Measurements from ENCODE around the gene HIPK2. TPM values are rescaled to one million over a fixed set of nuclear protein-coding genes. Genes with fewer than 3 reads are reported as not detected.
"Not testable (repeated sequence)": the region's sequence is repeated elsewhere in the genome, so short reads cannot be mapped to it uniquely, and the experiment has no call there.

The HIPK2 gene
- total and polyA plus RNA-seq, 2 donors = 8.5 to 9.8 TPM

DNA sequence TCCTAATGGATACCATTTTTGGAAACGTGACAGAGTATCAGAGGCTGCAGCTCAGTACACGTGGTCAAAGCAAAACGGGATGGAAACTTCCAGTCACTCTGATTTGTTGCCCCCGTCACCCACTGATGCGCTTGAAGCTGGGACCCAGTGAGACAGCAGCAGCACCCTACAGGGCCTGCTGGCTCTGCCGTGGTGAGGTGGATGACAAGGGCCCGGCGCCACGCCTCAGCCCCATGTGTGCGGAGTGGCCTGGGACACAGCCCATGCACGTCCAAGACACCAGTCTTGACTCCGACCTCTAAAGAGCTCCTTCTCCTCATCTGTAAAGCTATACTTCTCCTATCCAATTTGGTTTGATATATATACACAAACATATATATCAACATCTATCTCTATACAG lies 215.3 kb downstream of the HIPK2 start:
- H3K4me3 ChIP-seq (ENCODE audit: low read depth, low read length) = no peak overlapping the region
- no peaks in the 10 kb centered on the region for H3K4me1 ChIP-seq (ENCODE audit: insufficient read depth)
- no peak for DNase-seq (ENCODE audit: extremely low spot score)
- WGBS = 87% methylated on average over 12 of the region's 12 CpGs
- H3K27ac ChIP-seq (ENCODE audit: low read depth) = no peak overlapping the region
- no peaks in the 10 kb centered on the region for H3K36me3 ChIP-seq (ENCODE audit: insufficient read depth)

DNA sequence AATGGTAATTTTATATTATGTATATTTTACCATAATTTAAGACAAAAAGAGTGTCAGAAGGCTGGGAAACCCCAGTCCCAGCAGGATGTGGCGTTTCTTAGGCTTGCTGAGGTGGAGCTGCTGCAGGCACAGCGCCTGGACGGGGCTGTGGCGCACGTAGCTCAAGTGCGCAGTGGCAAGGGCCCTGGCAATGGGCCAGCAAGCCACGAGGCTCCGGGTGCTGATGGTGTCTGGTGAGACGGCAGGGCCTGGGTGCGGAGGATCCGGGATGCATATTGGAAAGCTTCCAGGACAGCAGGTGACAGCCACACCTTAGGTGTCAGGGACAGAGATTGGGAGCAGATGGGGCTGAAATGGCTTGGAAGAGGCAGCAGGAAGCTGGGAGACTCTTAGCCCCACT lies 217.1 kb downstream of the HIPK2 start:
- Histone ChIP-seq H3K4me3 (ENCODE audit: low read depth, low read length) (no peak overlapping the region), H3K36me3 (ENCODE audit: insufficient read depth) (no peaks in the 10 kb centered on the region), H3K4me1 (ENCODE audit: insufficient read depth) (no peaks in the 10 kb centered on the region), H3K27ac (ENCODE audit: low read depth) (no peak overlapping the region)
- DNase-seq (ENCODE audit: extremely low spot score) = no peak
- 87% methylated on average over 11 of the region's 11 CpGs for whole genome bisulfite sequencing

DNA sequence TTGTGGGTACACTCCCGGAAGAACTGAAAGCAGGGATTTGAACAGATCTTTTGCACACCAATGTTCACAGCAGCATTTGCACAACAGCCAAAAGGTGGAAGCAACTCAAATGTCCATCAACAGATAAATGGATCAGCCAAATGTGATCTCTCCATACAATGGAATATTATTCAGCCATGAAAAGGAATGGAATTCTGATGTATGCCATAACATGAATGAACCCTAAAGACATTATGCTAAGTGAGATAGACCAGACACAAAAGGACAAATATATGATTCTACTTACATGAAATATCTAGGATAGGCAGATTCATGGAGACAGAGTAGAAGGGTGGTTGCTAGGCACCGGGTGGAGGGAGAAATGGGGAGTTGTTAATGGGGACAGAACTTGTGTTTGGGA lies 217.6 kb downstream of the HIPK2 start:
- no peaks in the 10 kb centered on the region for H3K4me1 ChIP-seq (ENCODE audit: insufficient read depth)
- H3K4me3 ChIP-seq (ENCODE audit: low read depth, low read length) = no peak overlapping the region
- no peak overlapping the region for H3K27ac ChIP-seq (ENCODE audit: low read depth)
- WGBS = 93% methylated on average over 2 of the region's 2 CpGs
- H3K36me3 ChIP-seq (ENCODE audit: insufficient read depth) = no peaks in the 10 kb centered on the region
- no peak for DNase-seq (ENCODE audit: extremely low spot score)

DNA sequence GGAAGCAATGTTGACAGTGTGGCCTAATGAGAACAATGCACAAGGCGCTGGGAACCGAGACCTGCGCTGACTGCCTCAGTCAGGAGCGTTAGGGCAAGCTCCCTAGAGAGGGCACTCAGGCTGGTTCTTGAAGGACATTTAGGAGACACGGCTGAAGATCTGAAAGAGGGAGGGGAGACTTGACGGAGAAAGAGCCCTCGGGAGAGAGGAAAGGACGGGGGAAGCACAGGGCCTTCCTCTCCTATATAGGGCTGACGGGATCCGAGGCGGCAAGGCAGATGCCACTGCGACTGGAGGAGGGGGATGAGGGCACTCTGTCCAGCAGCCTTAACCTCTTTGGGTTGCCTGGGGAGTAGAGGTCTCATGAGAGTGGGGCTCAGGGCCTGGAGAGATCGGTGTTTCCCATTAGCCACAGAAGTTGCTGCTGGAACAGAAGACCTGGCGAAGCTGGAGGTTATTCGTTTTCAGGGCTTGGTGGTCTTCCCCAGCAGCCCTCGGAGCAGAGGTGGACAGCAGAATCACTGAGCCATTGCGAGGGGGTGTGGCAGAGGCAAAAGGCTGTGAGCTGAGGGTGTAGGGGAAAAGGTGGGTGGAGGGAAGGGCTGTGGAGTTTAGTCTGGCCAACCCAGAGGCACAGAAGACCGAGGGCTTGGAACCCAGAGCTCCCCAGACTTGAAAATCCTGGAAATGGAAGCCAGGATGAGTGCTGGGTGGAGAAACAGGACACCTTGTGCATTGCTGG lies 218.3 kb downstream of the HIPK2 start:
- Histone ChIP-seq H3K4me3 (ENCODE audit: low read depth, low read length) (no peak overlapping the region), H3K4me1 (ENCODE audit: insufficient read depth) (no peaks in the 10 kb centered on the region), H3K36me3 (ENCODE audit: insufficient read depth) (no peaks in the 10 kb centered on the region), H3K27ac (ENCODE audit: low read depth) (no peak overlapping the region)
- WGBS = 78% methylated on average over 18 of the region's 18 CpGs
- no peak for DNase-seq (ENCODE audit: extremely low spot score)

DNA sequence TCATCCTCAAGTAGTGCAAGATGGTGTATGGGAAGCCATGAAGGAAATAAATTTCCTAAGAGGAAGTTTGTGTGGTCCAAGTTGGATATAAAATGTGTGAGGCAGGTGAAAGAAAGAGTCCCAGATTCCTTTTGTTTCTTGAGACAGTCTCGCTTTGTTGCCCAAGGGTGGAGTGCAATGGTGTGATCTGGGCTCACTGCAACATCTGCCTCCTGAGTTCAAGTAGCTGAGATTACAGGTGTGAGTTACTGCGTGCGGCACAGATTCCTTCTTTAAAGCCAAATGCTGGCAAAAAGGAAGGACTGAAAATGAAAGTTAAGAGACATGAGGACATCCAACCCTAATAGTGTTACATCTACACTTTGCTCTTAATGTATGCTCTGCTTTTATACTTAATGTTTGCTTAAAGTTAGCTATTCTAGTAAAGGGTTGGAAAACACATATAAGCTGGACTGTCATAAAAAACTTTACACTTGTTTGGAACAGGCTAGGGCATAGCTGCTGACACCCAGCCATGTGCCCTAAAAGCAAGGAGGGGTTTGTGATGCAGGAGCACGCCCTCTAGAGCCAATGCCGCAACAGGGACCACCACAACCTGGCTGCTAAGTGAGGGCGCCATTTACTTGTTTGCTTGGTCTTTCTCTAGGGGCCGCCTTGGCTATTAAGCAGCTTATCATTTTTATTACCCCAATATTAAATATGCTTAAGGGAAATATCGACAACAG lies 219.8 kb downstream of the HIPK2 start:
- Histone ChIP-seq H3K36me3 (ENCODE audit: insufficient read depth) (no peaks in the 10 kb centered on the region), H3K27ac (ENCODE audit: low read depth) (no peak overlapping the region), H3K4me1 (ENCODE audit: insufficient read depth) (no peaks in the 10 kb centered on the region), H3K4me3 (ENCODE audit: low read depth, low read length) (no peak overlapping the region)
- 69% methylated on average over 8 of the region's 8 CpGs for WGBS
- no peak for DNase-seq (ENCODE audit: extremely low spot score)

DNA sequence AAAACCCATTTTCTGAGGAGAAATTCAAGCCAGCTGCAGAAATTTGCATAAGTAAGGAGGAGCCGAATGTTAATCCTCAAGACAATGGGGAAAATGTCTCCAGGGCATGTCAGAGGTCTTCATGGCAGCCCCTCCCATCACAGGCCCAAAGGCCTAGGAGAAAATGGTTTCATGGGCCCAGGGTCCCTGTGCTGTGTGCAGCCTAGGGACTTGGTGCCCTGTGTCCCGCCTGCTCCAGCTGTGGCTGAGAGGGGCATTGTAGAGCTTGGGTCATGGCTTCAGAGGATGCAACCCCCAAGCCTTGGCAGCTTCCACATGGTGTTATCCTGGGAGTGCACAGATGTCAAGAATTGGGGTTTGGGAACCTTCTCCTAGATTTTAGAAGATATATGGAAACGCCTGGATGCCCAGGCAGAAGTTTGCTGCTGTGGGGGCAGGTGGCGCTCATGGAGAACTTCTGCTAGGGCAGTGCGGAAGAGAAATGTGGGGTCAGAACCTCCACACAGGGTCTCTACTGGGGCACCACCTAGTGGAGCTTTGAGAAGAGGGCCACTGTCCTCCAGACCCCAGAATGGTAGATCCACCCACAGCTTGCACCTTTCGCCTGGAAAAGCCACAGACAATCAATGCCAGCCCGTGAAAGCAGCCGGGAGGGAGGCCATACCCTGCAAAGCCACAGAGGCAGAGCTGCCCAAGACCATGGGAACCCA lies 223.7 kb downstream of the HIPK2 start:
- not testable (repeated sequence) for H3K4me1 ChIP-seq (ENCODE audit: insufficient read depth); H3K36me3 ChIP-seq (ENCODE audit: insufficient read depth); DNase-seq (ENCODE audit: extremely low spot score); H3K4me3 ChIP-seq (ENCODE audit: low read depth, low read length); H3K27ac ChIP-seq (ENCODE audit: low read depth)
- WGBS = 94% methylated on average over 8 of the region's 8 CpGs

DNA sequence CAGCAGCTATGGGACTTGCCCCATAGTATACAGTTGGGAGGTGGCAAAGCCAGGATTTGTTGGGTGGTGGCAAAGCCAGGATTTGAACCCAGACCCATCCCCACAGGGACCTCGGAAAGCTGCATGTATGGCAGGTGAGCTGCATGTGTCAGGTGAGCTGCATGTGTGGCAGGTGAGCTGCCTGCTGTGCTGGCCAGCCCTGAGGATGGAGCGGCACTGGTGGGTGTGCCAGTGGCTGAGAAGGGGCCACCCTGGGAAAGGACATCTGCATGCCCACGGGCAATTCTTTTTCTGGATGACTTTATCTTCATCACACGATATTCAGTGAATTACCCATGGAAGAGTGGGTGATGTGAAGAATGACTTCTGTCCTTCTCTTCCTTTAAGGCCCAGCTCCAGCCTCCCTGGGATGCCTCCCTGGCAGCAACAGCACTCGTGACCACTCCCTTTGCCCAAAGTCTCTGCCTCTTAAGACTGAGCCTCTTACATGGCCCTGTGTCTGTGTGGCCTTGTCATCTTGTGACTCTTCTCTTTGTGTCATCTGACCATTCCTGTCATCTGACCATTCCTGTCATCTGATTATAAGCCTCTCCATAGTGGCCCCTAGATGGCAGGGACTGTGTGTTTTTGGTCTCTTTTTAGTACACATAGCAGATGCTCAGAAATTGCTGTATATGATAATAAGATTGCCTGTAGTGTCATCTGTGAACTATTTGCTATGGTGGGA lies 229.3 kb downstream of the HIPK2 start:
- H3K27ac ChIP-seq (ENCODE audit: low read depth) = no peak overlapping the region
- DNase-seq (ENCODE audit: extremely low spot score) = no peak
- H3K4me1 ChIP-seq (ENCODE audit: insufficient read depth) = no peaks in the 10 kb centered on the region
- no peak overlapping the region for H3K4me3 ChIP-seq (ENCODE audit: low read depth, low read length)
- 90% methylated on average over 5 of the region's 5 CpGs for WGBS
- H3K36me3 ChIP-seq (ENCODE audit: insufficient read depth) = no peaks in the 10 kb centered on the region

DNA sequence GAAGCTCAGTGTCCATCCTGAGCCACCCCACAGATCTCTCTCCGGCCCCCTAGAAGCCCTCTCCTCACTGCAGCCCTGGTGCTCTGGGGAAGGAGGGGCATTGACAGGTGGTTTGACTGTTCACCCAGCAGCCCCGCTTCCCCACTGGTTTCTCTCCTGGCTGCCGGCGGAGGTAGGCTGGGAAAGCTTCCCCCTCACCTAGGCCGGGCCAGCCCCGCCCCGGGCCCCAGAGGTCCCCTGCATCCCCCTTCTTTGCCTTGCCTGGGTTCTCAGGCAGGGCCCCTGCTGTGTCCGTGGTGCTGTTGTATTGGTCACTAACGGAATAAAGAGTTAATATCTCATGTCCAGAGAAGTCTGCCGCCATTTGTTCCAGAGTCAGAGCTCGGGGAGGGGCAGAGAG lies 233.2 kb downstream of the HIPK2 start:
- Histone ChIP-seq H3K36me3 (ENCODE audit: insufficient read depth) (no peaks in the 10 kb centered on the region), H3K27ac (ENCODE audit: low read depth) (no peak overlapping the region), H3K4me1 (ENCODE audit: insufficient read depth) (no peaks in the 10 kb centered on the region), H3K4me3 (ENCODE audit: low read depth, low read length) (no peak overlapping the region)
- 92% methylated on average over 11 of the region's 11 CpGs for WGBS
- no peak for DNase-seq (ENCODE audit: extremely low spot score)

DNA sequence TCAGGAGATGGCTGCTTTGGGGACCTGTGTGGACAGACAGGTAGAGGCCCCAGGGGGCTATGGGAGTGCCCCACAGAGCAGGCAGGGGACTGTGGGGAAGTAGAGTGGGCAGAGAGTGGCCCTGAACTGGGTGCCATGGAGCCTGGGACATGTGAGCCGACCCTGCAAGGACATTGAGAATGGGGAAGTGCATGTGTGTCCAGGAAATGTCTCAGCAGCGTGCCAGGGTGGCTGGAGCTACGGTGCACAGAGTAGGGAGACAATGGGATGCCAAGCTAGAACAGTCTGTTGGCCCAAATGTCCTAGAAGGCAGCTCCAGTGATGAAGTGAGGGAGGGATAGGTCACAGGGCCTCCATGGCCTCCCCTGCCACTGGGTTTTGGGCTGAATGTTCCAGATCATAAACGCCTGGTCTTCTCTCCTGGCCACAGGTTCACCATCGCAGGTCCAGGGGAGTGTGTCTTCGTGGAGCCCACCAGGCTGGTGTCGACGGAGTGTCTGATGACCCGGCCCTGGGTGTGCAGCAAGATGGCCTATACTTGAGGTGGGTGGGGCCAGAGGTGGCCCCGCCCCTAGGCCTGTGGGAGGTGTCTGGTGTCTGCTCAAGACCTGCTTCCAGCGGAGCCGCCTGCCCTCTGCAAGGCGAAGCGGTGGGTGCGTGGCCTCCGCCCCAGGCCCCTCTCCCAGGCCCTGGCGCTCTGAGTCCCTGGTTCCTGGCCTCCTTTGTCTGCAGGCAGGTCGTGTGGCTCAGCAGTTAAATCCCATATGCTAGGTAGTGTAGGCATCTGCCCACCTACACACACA lies 233.8 kb downstream of the HIPK2 start:
- 91% methylated on average over 18 of the region's 18 CpGs for WGBS
- no peak for DNase-seq (ENCODE audit: extremely low spot score)
- Histone ChIP-seq H3K36me3 (ENCODE audit: insufficient read depth) (no peaks in the 10 kb centered on the region), H3K4me1 (ENCODE audit: insufficient read depth) (no peaks in the 10 kb centered on the region), H3K27ac (ENCODE audit: low read depth) (no peak overlapping the region), H3K4me3 (ENCODE audit: low read depth, low read length) (no peak overlapping the region)

DNA sequence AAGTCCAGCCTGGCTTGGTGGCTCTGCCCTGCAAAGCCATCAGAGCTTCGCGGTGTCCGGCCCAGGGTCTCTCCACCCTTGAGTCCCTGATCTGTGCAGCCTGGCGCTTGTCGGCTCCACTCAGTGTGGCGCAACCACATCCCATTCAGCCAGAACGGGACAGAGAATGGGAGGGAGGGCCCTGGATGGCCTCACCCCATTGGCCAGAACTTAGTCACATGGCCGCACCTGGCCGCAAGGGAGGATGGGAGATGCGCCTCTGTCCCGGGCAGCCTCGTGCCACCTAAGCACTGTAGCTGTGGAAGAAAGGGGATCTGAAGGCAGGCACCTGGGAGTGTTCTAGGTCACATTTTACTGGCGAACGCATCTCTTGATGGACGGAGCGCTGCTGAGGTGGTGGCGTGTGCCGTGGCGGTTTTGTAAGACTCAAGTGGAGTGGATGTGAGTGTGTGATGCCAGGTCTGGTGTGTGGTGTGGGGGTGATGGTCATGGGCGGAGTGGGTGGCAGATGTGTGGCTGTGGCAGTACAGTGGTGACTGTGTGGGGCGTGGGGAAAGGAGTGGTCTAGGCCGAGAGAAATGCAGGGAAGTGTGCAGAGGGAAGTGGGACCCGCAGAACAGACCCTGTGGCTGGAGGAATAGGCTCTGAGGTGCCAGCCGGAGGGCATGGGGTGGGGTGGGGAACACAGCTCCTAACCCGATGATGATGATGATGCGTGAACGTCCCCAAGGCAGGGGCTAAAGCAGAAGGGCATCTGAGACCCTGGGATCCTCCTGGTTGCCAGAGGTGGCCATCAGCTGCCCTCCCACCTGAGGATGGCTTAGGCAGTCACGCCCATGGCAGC lies 235.3 kb downstream of the HIPK2 start:
- Histone ChIP-seq H3K4me1 (ENCODE audit: insufficient read depth) (no peaks in the 10 kb centered on the region), H3K4me3 (ENCODE audit: low read depth, low read length) (no peak overlapping the region), H3K27ac (ENCODE audit: low read depth) (no peak overlapping the region), H3K36me3 (ENCODE audit: insufficient read depth) (no peaks in the 10 kb centered on the region)
- WGBS = 95% methylated on average over 28 of the region's 28 CpGs
- DNase-seq (ENCODE audit: extremely low spot score) = no peak

DNA sequence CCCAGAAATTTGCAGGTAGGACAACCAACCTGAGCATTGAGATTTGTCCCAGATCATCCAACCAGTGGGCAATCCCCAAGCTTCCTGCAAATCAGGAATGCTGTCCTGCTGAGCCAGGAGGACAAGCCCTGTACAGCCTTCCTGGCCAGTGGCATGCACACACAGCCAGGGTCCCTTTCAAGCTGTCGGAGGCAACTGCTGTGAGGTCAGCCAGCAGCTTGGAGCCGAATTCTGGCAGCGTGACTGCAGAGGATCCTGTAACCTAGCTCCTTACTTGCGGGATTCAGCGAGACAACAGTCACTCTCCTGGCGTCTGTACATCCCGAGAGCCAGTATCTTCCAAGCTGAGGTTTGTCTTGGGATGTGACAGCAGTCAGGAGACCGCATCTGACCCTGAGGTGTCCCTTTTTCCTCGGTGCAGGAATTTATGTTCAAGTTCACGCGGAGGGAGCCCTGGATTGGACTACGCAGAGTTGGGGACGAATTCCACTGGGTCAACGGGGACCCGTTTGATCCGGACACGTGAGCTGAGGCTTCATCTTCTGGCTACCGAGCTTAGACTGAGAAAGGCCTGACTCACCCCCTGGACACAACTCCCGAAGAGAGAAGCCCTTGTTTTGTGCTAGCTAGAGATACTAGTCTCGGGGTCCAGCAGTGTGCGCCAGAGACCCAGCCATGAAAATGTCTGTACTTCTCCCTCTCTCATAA lies 236.0 kb downstream of the HIPK2 start:
- 60% methylated on average over 21 of the region's 21 CpGs for WGBS
- peaks cover 2% of the 10 kb centered on the region for H3K4me1 ChIP-seq (ENCODE audit: insufficient read depth)
- DNase-seq (ENCODE audit: extremely low spot score) = no peak
- H3K4me3 ChIP-seq (ENCODE audit: low read depth, low read length) = no peak overlapping the region
- no peaks in the 10 kb centered on the region for H3K36me3 ChIP-seq (ENCODE audit: insufficient read depth)
- no peak overlapping the region for H3K27ac ChIP-seq (ENCODE audit: low read depth)

DNA sequence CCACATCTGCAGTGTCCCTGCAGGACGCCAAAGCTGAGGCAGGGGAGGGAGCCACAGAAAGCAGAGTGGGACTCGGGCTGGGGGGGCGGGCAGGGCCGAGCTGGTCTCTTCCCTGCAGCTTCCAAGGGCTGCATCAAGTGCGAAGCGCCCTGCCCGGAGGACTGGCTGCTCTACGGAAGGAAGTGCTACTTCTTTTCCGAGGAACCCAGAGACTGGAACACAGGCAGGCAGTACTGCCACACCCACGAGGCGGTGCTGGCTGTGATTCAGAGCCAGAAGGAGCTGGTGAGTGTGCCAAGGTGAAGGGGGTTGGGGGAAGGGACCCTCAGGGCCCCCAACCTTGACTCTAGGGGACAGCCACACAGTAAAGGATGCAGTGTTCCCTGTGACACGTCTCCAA lies 237.6 kb downstream of the HIPK2 start:
- WGBS = 66% methylated on average over 12 of the region's 12 CpGs
- Histone ChIP-seq H3K4me1 (ENCODE audit: insufficient read depth) (peaks cover 2% of the 10 kb centered on the region), H3K4me3 (ENCODE audit: low read depth, low read length) (no peak overlapping the region), H3K27ac (ENCODE audit: low read depth) (no peak overlapping the region), H3K36me3 (ENCODE audit: insufficient read depth) (no peaks in the 10 kb centered on the region)
- no peak for DNase-seq (ENCODE audit: extremely low spot score)
